B cell (primary cell): ENCODE data around the gene OSBPL1A.

ENCODE experiments used
- EZH2 ChIP-seq: IDR thresholded peaks from 2 replicates; pipeline ENCODE4 v1.6.1; 2012; ENCODE audit warnings: borderline replicate concordance, low read depth, mild to moderate bottlenecking, moderate library complexity, low read length; ENCODE audit not compliant: insufficient read depth, poor library complexity, severe bottlenecking
- TF ChIP-seq, protein P1 (sequence below): fragments of 200-600 bp; IDR thresholded peaks from one replicate; pipeline ENCODE4 v1.8.0; 2022; ENCODE audit warnings: antibody characterized with exemption, mild to moderate bottlenecking

DNA sequence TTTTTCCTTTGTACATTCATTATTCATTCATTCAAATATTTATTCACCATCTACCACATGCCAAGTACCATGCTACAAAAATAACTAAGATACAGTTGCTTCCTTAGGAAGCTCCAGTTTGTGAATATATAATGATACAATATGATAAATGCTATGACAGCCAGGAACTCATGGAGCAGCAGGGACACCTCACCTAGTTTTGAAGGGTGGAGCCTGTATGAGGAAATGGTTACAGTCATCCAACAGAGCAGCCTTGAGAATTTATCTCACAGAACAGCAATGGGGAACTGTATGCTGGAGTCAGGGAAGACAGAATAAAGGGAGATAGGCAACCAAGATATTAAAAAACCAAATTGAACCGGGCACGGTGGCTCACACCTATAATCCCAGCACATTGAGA is 124.0 kb downstream of the OSBPL1A start:
- no peak for TF ChIP-seq EZH2
- TF ChIP-seq, protein P1, sequence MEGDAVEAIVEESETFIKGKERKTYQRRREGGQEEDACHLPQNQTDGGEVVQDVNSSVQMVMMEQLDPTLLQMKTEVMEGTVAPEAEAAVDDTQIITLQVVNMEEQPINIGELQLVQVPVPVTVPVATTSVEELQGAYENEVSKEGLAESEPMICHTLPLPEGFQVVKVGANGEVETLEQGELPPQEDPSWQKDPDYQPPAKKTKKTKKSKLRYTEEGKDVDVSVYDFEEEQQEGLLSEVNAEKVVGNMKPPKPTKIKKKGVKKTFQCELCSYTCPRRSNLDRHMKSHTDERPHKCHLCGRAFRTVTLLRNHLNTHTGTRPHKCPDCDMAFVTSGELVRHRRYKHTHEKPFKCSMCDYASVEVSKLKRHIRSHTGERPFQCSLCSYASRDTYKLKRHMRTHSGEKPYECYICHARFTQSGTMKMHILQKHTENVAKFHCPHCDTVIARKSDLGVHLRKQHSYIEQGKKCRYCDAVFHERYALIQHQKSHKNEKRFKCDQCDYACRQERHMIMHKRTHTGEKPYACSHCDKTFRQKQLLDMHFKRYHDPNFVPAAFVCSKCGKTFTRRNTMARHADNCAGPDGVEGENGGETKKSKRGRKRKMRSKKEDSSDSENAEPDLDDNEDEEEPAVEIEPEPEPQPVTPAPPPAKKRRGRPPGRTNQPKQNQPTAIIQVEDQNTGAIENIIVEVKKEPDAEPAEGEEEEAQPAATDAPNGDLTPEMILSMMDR = no peak
